Stimulated activated CD4-positive, alpha-beta T cell treated with anti-CD3 and anti-CD28 coated beads, TNF-alpha, amount 100 ng/mL, for 24 hours (primary cell): ENCODE measurements around the gene ZBTB12.
"Not testable (repeated sequence)": the region's sequence is repeated elsewhere in the genome, so short reads cannot be mapped to it uniquely, and the experiment has no call there.

Source experiments
- DNase-seq, 3 experiments: peaks; one replicate each; pipeline ENCODE4 v3.0.0-alpha.2; 2020; ENCODE audit warnings: low read depth in 3 of 3

Gene ZBTB12

GRCh38 chr6:31874836-31875572 lies 26.9 kb downstream of the ZBTB12 start:
- no peak for DNase-seq

- no peak for DNase-seq
These were observed 27.7 kb downstream of the ZBTB12 start for GRCh38 chr6:31874084-31874670.

- DNase-seq: no peak
These were observed 30.7 kb downstream of the ZBTB12 start for GRCh38 chr6:31871046-31871659.

GRCh38 chr6:31870385-31870921 lies 31.4 kb downstream of the ZBTB12 start:
- no peak for DNase-seq

- no peak for DNase-seq
These were observed 32.5 kb downstream of the ZBTB12 start for GRCh38 chr6:31869343-31869742.

GRCh38 chr6:31868658-31868971 lies 33.3 kb downstream of the ZBTB12 start:
- DNase-seq: not testable (repeated sequence)

GRCh38 chr6:31865205-31866118 lies 36.4 kb downstream of the ZBTB12 start:
- no peak for DNase-seq

GRCh38 chr6:31864818-31865204 lies 37.1 kb downstream of the ZBTB12 start:
- DNase-seq: no peak

GRCh38 chr6:31864123-31864562 lies 37.7 kb downstream of the ZBTB12 start:
- DNase-seq: not testable (repeated sequence)

- DNase-seq: peak; percentile 97 to 99 (median 99)
These were observed 39.3 kb downstream of the ZBTB12 start, which contains the start of gene NEU1 for GRCh38 chr6:31862344-31863235. Gene NEU1 (minus strand): TSS chr6:31862821. CDS start chr6:31862776, 45 bp downstream.

GRCh38 chr6:31861919-31862343 lies 40.0 kb downstream of the ZBTB12 start:
- DNase-seq: no peak

- DNase-seq: no peak
These were observed 40.7 kb downstream of the ZBTB12 start for GRCh38 chr6:31861150-31861549.

GRCh38 chr6:31860349-31860748 lies 41.5 kb downstream of the ZBTB12 start:
- DNase-seq: no peak

GRCh38 chr6:31859923-31860322 lies 42.0 kb downstream of the ZBTB12 start:
- no peak for DNase-seq

- DNase-seq: no peak
These were observed 43.2 kb downstream of the ZBTB12 start for GRCh38 chr6:31858707-31859106.

- not testable (repeated sequence) for DNase-seq
These were observed 44.1 kb downstream of the ZBTB12 start for GRCh38 chr6:31857774-31858173.

- DNase-seq: not testable (repeated sequence)
These were observed 49.7 kb downstream of the ZBTB12 start for GRCh38 chr6:31851980-31852718.

- DNase-seq: no peak
These were observed 50.4 kb downstream of the ZBTB12 start for GRCh38 chr6:31851485-31851832.

- DNase-seq: no peak
These were observed 51.0 kb downstream of the ZBTB12 start for GRCh38 chr6:31850765-31851484.
